HCT116 (cell line): ENCODE measurements around the gene CCDC92B. TPM values are rescaled to one million over a fixed set of nuclear protein-coding genes. Genes with fewer than 3 reads are reported as not detected.

Experiments
- ATAC-seq: fragments of 200-7000 bp; cut with Tn5 transposase; 2 replicates; pipeline ENCODE4 v1.9.1; 2020; ENCODE audit warnings: mild to moderate bottlenecking, moderate library complexity
- BruUV-seq: library from RNA; stranded (reverse); fragments of 400-500 nt; replicated peaks from 2 replicates; lab custom pipeline; 2021; lab: Mats Ljungman, UMichigan
- CTCF ChIA-PET: fragments of 300-600 bp; sonication (Branson Sonifier 250); formaldehyde crosslinking; loops from one replicate; lab custom pipeline; 2021; ENCODE audit warnings: antibody characterized with exemption; lab: Charles Lee
- POLR2A ChIA-PET: fragments of 300-600, 350-600 bp; sonication (Branson Sonifier 250); formaldehyde crosslinking; loops from one replicate; lab custom pipeline; 2021; ENCODE audit warnings: antibody characterized with exemption; lab: Charles Lee
- RAD21 ChIA-PET, 2 experiments: fragments of 300-600 bp; sonication (Branson Sonifier 250); formaldehyde crosslinking; loops; one replicate each; lab custom pipeline; 2023; ENCODE audit warnings: low total read pairs in 2 of 2; ENCODE audit not compliant: uncharacterized antibody in 2 of 2, unreplicated experiment in 2 of 2, low non-redundant PET in 1 of 2; lab: Charles Lee
- DNase-seq: peaks from one replicate; pipeline ENCODE4 v3.0.0-alpha.2; 2010; ENCODE audit warnings: low read depth, low spot score
- H2AFZ ChIP-seq: fragments of 200-600 bp; shearing (Covaris generic), sonication (generic); 2 replicates; pipeline ENCODE4 v1.6.1; 2017; ENCODE audit warnings: low read depth, mixed run types, mixed read lengths, antibody characterized with exemption, low read length; ENCODE audit not compliant: poor library complexity, severe bottlenecking
- H3K27ac ChIP-seq: 2 replicates; pipeline ENCODE4 v1.5.1; 2012; ENCODE audit warnings: low read depth, low read length
- H3K27me3 ChIP-seq: fragments of 200-600 bp; sonication (generic); 2 replicates; pipeline ENCODE4 v1.6.1; 2016; ENCODE audit warnings: mixed run types, low read length, mixed read lengths; ENCODE audit not compliant: insufficient read depth
- H3K36me3 ChIP-seq, 2 experiments: fragments of 200-500 bp in 1 of 2; fragments of 200-600 bp in 1 of 2; sonication (Bioruptor generic) in 1 of 2; sonication (generic) in 1 of 2; 2 replicates each; pipeline versions ENCODE4 v1.5.1 to v1.6.1; 2014 to 2016; ENCODE audit warnings: low read length in 2 of 2, inconsistent platforms in 1 of 2, mixed read lengths in 1 of 2, mixed run types in 1 of 2; ENCODE audit not compliant: insufficient read depth in 2 of 2, control insufficient read depth in 1 of 2
- H3K4me1 ChIP-seq, 2 experiments: fragments of 200-600 bp in 1 of 2; sonication (generic) in 1 of 2; 2 replicates each; pipeline versions ENCODE4 v1.5.1 to v1.6.1; 2012 to 2017; ENCODE audit warnings: low read length in 2 of 2, inconsistent platforms in 1 of 2, mild to moderate bottlenecking in 1 of 2, mixed read lengths in 1 of 2, mixed run types in 1 of 2, moderate library complexity in 1 of 2; ENCODE audit not compliant: insufficient read depth in 2 of 2, control insufficient read depth in 1 of 2
- H3K4me2 ChIP-seq: fragments of 200-600 bp; sonication (generic); 2 replicates; pipeline ENCODE4 v1.6.1; 2017; ENCODE audit warnings: mixed run types, low read length, mixed read lengths
- H3K4me3 ChIP-seq, 2 experiments: fragments of 200-600 bp in 1 of 2; sonication (generic) in 1 of 2; replicated peaks in 1 of 2; 2 replicates each; pipeline ENCODE4 v1.5.1; 2011 to 2016; ENCODE audit warnings: low read length in 2 of 2, control low read depth in 1 of 2, low read depth in 1 of 2, mild to moderate bottlenecking in 1 of 2, mixed read lengths in 1 of 2, mixed run types in 1 of 2
- H3K79me2 ChIP-seq: fragments of 200-600 bp; sonication (generic); 2 replicates; pipeline ENCODE4 v1.6.1; 2017; ENCODE audit warnings: mild to moderate bottlenecking, mixed run types, low read length, moderate library complexity, mixed read lengths; ENCODE audit not compliant: insufficient read depth
- H3K9ac ChIP-seq: fragments of 200-600 bp; sonication (generic); 2 replicates; pipeline ENCODE4 v1.6.1; 2016; ENCODE audit warnings: low read length, mixed read lengths
- H3K9me2 ChIP-seq: fragments of 200-600 bp; sonication (generic), shearing (Covaris generic); 2 replicates; pipeline ENCODE4 v1.6.1; 2017; ENCODE audit warnings: mixed run types, mild to moderate bottlenecking, moderate library complexity; ENCODE audit not compliant: insufficient read depth
- H3K9me3 ChIP-seq, 2 experiments: fragments of 200-500 bp in 1 of 2; fragments of 200-600 bp in 1 of 2; sonication (Bioruptor generic) in 1 of 2; sonication (generic) in 1 of 2; 2 replicates each; pipeline ENCODE4 v1.6.1; 2014 to 2017; ENCODE audit warnings: low read length in 2 of 2, mixed read lengths in 2 of 2, inconsistent platforms in 1 of 2, low read depth in 1 of 2, mild to moderate bottlenecking in 1 of 2, mixed run types in 1 of 2, moderate library complexity in 1 of 2; ENCODE audit not compliant: control insufficient read depth in 1 of 2, insufficient read depth in 1 of 2
- H4K20me1 ChIP-seq: fragments of 200-600 bp; sonication (generic), shearing (Covaris generic); 2 replicates; pipeline ENCODE4 v1.6.1; 2017; ENCODE audit warnings: mixed run types, mild to moderate bottlenecking, moderate library complexity; ENCODE audit not compliant: insufficient read depth
- ATF3 ChIP-seq: IDR thresholded peaks from 2 replicates; pipeline ENCODE4 v1.6.1; 2012
- ELF1 ChIP-seq: IDR thresholded peaks from 2 replicates; pipeline ENCODE4 v1.6.1; 2012; ENCODE audit warnings: low read depth, borderline replicate concordance
- EZH2 ChIP-seq: fragments of 200-600 bp; sonication (generic); IDR thresholded peaks from 2 replicates; pipeline ENCODE4 v1.6.1; 2017; ENCODE audit warnings: antibody characterized with exemption, mixed run types
- EZH2phosphoT487 ChIP-seq: fragments of 200-600 bp; IDR thresholded peaks from 2 replicates; pipeline ENCODE4 v1.6.1; 2018; ENCODE audit warnings: antibody characterized with exemption, borderline replicate concordance
- JUND ChIP-seq: IDR thresholded peaks from 2 replicates; pipeline ENCODE4 v1.6.1; 2012
- POLR2AphosphoS5 ChIP-seq: IDR thresholded peaks from 2 replicates; pipeline ENCODE4 v1.6.1; 2011; ENCODE audit warnings: mild to moderate bottlenecking, low read depth, low read length, moderate library complexity
- RAD21 ChIP-seq: IDR thresholded peaks from 2 replicates; pipeline ENCODE4 v1.6.1; 2012; ENCODE audit warnings: low read depth, mild to moderate bottlenecking
- SIN3A ChIP-seq: IDR thresholded peaks from 2 replicates; pipeline ENCODE4 v1.6.1; 2012; ENCODE audit warnings: low read depth
- SP1 ChIP-seq: IDR thresholded peaks from 2 replicates; pipeline ENCODE4 v1.6.1; 2012; ENCODE audit warnings: low read depth
- SRF ChIP-seq: IDR thresholded peaks from 2 replicates; pipeline ENCODE4 v1.6.1; 2012; ENCODE audit warnings: low read depth
- TCF7L2 ChIP-seq: IDR thresholded peaks from 2 replicates; pipeline ENCODE4 v1.7.0; 2011; ENCODE audit warnings: borderline replicate concordance, inconsistent platforms; ENCODE audit not compliant: insufficient read depth, insufficient read length; ENCODE audit errors: extremely low read depth
- ZBTB33 ChIP-seq: IDR thresholded peaks from 2 replicates; pipeline ENCODE4 v1.6.1; 2011; ENCODE audit warnings: mild to moderate bottlenecking, low read length, moderate library complexity; ENCODE audit not compliant: insufficient replicate concordance; ENCODE audit errors: extremely low read depth
- ZFX ChIP-seq: fragments of 450-650 bp; IDR thresholded peaks from 2 replicates; pipeline ENCODE4 v1.6.1; 2017
- ZNF274 ChIP-seq: fragments of 200-500 bp; sonication (Bioruptor generic); IDR thresholded peaks from 2 replicates; pipeline ENCODE4 v1.6.1; 2014; ENCODE audit warnings: mild to moderate bottlenecking, low read depth, low read length, inconsistent platforms
- intact Hi-C: fragments of 100-400 bp; cut with micrococcal nuclease; formaldehyde crosslinking; loops from 2 replicates; pipeline ENCODE4 v1.10.0; 2022
- total RNA-seq: library from RNA; stranded (reverse); gene quantifications from one replicate; pipeline ENCODE4 v1.2.1, GENCODE V29; 2021; ENCODE audit not compliant: unreplicated experiment
- TF ChIP-seq, protein P1 (sequence below), 3 experiments: fragments of 200-600 bp in 1 of 3; sonication (generic) in 1 of 3; IDR thresholded peaks in 2 of 3; conservative IDR thresholded peaks in 1 of 3; 2 replicates each; pipeline ENCODE4 v1.5.1; 2012 to 2017; ENCODE audit warnings: low read depth in 2 of 3, low read length in 2 of 3, antibody characterized with exemption in 1 of 3, borderline replicate concordance in 1 of 3, control low read depth in 1 of 3, mild to moderate bottlenecking in 1 of 3, mixed read lengths in 1 of 3, mixed run types in 1 of 3, moderate library complexity in 1 of 3; ENCODE audit not compliant: insufficient read depth in 1 of 3

The CCDC92B gene
- total RNA-seq, 1 experiment from 2014 or later, result 0.17 TPM

- TF ChIP-seq TCF7L2 (no peak), JUND (no peak), SIN3A (no peak), ATF3 (no peak), ZFX (no peak), SP1 (no peak), RAD21 (no peak), ELF1 (no peak), EZH2phosphoT487 (no peak), SRF (no peak)
Measured at GRCh38 chr17:2794111-2794803, 44.8 kb upstream of the CCDC92B start (continued).

DNA sequence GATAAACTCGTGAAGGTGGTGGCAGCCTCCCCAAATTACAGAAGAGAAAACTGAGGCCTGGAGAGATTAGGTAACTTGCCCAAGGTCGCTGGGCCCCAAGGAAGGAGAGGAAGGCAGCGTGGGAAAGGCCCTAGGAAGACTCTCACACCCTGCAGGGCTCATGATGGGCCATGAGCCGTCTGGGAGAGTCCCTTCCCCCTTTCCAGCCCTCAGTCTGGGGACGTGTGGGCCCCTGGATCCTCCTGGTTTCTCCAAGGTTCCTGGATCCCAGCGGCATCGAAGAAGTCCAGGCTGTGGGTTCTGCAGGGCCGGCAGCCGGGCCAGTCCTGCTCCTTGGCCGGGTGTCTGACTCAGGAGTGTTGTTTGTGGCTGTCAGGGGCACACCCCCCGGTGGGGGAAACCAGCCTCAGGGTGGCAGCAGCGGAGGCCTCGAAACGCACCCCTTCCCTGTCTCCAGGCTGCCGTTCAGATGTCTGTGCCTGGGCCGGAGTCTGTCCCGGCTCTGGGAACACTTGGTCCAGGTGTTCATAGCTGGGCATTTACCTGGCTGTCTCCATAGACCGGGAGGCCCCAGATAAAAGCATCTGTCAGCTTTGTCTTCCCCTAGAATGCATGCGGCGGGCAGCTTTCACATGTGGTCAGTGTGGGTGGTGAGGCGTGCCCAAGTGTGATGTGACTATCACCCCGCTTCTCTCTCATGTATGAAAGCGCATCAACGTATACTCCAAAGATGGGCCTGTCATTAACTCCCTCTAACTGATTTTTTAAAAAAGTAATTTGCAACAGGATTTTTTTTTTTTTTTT lies 43.1 kb upstream of the CCDC92B start:
- no peak for DNase-seq
- Histone ChIP-seq H3K4me1 (no peaks in the 10 kb centered on the region; a peak in 1 of 4 replicates), H3K9ac (no peak overlapping the region), H3K79me2 (no peaks in the 10 kb centered on the region), H3K36me3 (no peaks in the 10 kb centered on the region), H3K9me2 (no peaks in the 10 kb centered on the region), H3K4me2 (no peak overlapping the region), H2AFZ (no peak overlapping the region), H3K27ac (no peak overlapping the region), H3K4me3 (no peak overlapping the region)
- RAD21 ChIA-PET, result no interaction called here
- BruUV-seq, result no TSS peak
- CTCF ChIA-PET, result interaction anchor here (1.1 kb wide), 1 partner anchor 220 kb away, joined by 3 read pairs; no protein-coding TSS in a partner anchor
- TF ChIP-seq JUND (no peak), POLR2AphosphoS5 (no peak), SRF (no peak), ZBTB33 (no peak), ZNF274 (no peak), TCF7L2 (no peak), ELF1 (no peak), EZH2 (no peak)
- TF ChIP-seq, protein P1, sequence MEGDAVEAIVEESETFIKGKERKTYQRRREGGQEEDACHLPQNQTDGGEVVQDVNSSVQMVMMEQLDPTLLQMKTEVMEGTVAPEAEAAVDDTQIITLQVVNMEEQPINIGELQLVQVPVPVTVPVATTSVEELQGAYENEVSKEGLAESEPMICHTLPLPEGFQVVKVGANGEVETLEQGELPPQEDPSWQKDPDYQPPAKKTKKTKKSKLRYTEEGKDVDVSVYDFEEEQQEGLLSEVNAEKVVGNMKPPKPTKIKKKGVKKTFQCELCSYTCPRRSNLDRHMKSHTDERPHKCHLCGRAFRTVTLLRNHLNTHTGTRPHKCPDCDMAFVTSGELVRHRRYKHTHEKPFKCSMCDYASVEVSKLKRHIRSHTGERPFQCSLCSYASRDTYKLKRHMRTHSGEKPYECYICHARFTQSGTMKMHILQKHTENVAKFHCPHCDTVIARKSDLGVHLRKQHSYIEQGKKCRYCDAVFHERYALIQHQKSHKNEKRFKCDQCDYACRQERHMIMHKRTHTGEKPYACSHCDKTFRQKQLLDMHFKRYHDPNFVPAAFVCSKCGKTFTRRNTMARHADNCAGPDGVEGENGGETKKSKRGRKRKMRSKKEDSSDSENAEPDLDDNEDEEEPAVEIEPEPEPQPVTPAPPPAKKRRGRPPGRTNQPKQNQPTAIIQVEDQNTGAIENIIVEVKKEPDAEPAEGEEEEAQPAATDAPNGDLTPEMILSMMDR (IDR thresholded peaks at IDR 0.05 in 2 of 3, conservative IDR thresholded peaks at IDR 0.05 in 1 of 3; ENCODE audit: borderline replicate concordance in 1 of 3, insufficient read depth in 1 of 3, low read depth in 2 of 3, low read length in 2 of 3), result no peak
- TF ChIP-seq, all 23 proteins: peak for 0
- Histone ChIP-seq H4K20me1 (no peaks in the 10 kb centered on the region), H3K9me3 (no peaks in the 10 kb centered on the region), H3K27me3 (no peaks in the 10 kb centered on the region)
- intact Hi-C loops, result no loop called here
- ATAC-seq, result peak; percentile 46; the same call in 1 of the 2 replicates
- POLR2A ChIA-PET, result no interaction called here
